Esophagus muscularis mucosa (tissue), 3 donors: Measurements from ENCODE around the gene GFPT2.

Experiments used
- CTCF ChIP-seq, 3 experiments: fragments of 200-600 bp in 2 of 3; fragments of 450-650 bp in 1 of 3; sonication (generic) in 2 of 3; IDR thresholded peaks; one replicate each; pipeline ENCODE4 v1.5.1; 2017 to 2019; ENCODE audit warnings: antibody characterized with exemption in 3 of 3, mild to moderate bottlenecking in 2 of 3, moderate library complexity in 1 of 3
- POLR2AphosphoS5 ChIP-seq, 2 donors: sonication (generic); formaldehyde crosslinking; IDR thresholded peaks; one replicate each; pipeline ENCODE4 v1.6.1; 2017; ENCODE audit warnings: antibody characterized with exemption in 2 of 2

- no peak for TF ChIP-seq POLR2AphosphoS5 (IDR thresholded peaks at IDR 0.05)
- no peak for TF ChIP-seq CTCF (IDR thresholded peaks at IDR 0.05)
Measured at GRCh38 chr5:180323160-180323559, 30.0 kb downstream of the GFPT2 start.
